GM23338 (cell line): Measurements from ENCODE around the gene IWS1. TPM values are rescaled to one million over a fixed set of nuclear protein-coding genes. Genes with fewer than 3 reads are reported as not detected.

Experiments
- ATAC-seq: fragments of 200-7000 bp; cut with Tn5 transposase; 3 replicates; pipeline ENCODE4 v1.9.1; 2020
- DNase-seq: peaks from one replicate; pipeline ENCODE4 v3.0.0-alpha.2; 2015; ENCODE audit warnings: low spot score
- H2AFZ ChIP-seq: fragments of 200-600 bp; sonication (generic); 2 replicates; pipeline ENCODE4 v1.8.0; 2016; ENCODE audit warnings: antibody characterized with exemption, mild to moderate bottlenecking, moderate library complexity
- H3F3A ChIP-seq: fragments of 200-600 bp; sonication (generic); replicated peaks from 2 replicates; pipeline ENCODE4 v1.8.0; 2017; ENCODE audit warnings: antibody characterized with exemption, mixed run types, low read depth
- H3K27ac ChIP-seq: fragments of 200-600 bp; sonication (generic); 2 replicates; pipeline ENCODE4 v1.6.1; 2016; ENCODE audit warnings: low read depth
- H3K27me3 ChIP-seq: fragments of 200-600 bp; sonication (generic); 2 replicates; pipeline ENCODE4 v1.8.0; 2016; ENCODE audit warnings: mild to moderate bottlenecking, mixed run types, moderate library complexity; ENCODE audit not compliant: insufficient read depth
- H3K36me3 ChIP-seq: fragments of 200-600 bp; sonication (generic); 2 replicates; pipeline ENCODE4 v1.8.0; 2016; ENCODE audit warnings: mild to moderate bottlenecking; ENCODE audit not compliant: insufficient read depth
- H3K4me1 ChIP-seq: fragments of 200-600 bp; sonication (generic); 2 replicates; pipeline ENCODE4 v1.8.0; 2016; ENCODE audit warnings: mild to moderate bottlenecking, moderate library complexity; ENCODE audit not compliant: insufficient read depth
- H3K4me2 ChIP-seq: fragments of 200-600 bp; sonication (generic); 2 replicates; pipeline ENCODE4 v1.7.1; 2017; ENCODE audit warnings: mixed run types
- H3K4me3 ChIP-seq: fragments of 200-600 bp; sonication (generic); 2 replicates; pipeline ENCODE4 v1.6.1; 2016; ENCODE audit warnings: mixed run types
- H3K79me2 ChIP-seq: fragments of 200-600 bp; sonication (generic); replicated peaks from 2 replicates; pipeline ENCODE4 v1.8.0; 2017; ENCODE audit warnings: mild to moderate bottlenecking; ENCODE audit not compliant: insufficient read depth
- H3K9me2 ChIP-seq: fragments of 200-600 bp; sonication (generic); 2 replicates; pipeline ENCODE4 v1.8.0; 2017; ENCODE audit not compliant: insufficient read depth
- H4K20me1 ChIP-seq: fragments of 200-600 bp; sonication (generic); replicated peaks from 2 replicates; pipeline ENCODE4 v1.8.0; 2017; ENCODE audit warnings: mild to moderate bottlenecking; ENCODE audit not compliant: insufficient read depth
- H3K27ac Mint-ChIP-seq: 2 replicates; pipeline ENCODE4 v1.8.0; 2020; ENCODE audit warnings: inconsistent platforms, mild to moderate bottlenecking, moderate library complexity, mixed read lengths
- H3K27me3 Mint-ChIP-seq: 3 replicates; pipeline ENCODE4 v1.8.0; 2022; ENCODE audit warnings: low read depth, mild to moderate bottlenecking, moderate library complexity, mixed read lengths, inconsistent platforms; ENCODE audit not compliant: insufficient read depth, poor library complexity
- H3K36me3 Mint-ChIP-seq: 3 replicates; pipeline ENCODE4 v1.8.0; 2021; ENCODE audit warnings: low read depth, mild to moderate bottlenecking, inconsistent platforms, moderate library complexity, mixed read lengths
- H3K4me1 Mint-ChIP-seq: 3 replicates; pipeline ENCODE4 v1.8.0; 2020; ENCODE audit warnings: mild to moderate bottlenecking, inconsistent platforms, mixed read lengths
- H3K4me3 Mint-ChIP-seq: 3 replicates; pipeline ENCODE4 v1.8.0; 2021; ENCODE audit warnings: moderate library complexity, mild to moderate bottlenecking, inconsistent platforms, mixed read lengths
- H3K9me3 Mint-ChIP-seq: 3 replicates; pipeline ENCODE4 v1.8.0; 2020; ENCODE audit warnings: moderate library complexity, mild to moderate bottlenecking, inconsistent platforms, mixed read lengths
- CREB1 ChIP-seq: fragments of 250-450 bp; sonication (Bioruptor Pico); IDR thresholded peaks from 2 replicates; pipeline ENCODE4 v1.5.0; 2020; ENCODE audit warnings: low read depth, mild to moderate bottlenecking, moderate library complexity
- EZH2 ChIP-seq: fragments of 200-600 bp; sonication (generic); IDR thresholded peaks from one replicate; pipeline ENCODE4 v1.8.0; 2017; ENCODE audit warnings: antibody characterized with exemption, mild to moderate bottlenecking, low read depth; ENCODE audit not compliant: unreplicated experiment
- EZH2phosphoT487 ChIP-seq: fragments of 200-600 bp; sonication (generic); IDR thresholded peaks from one replicate; pipeline ENCODE4 v1.8.1; 2018; ENCODE audit warnings: antibody characterized with exemption; ENCODE audit not compliant: unreplicated experiment
- JUNB ChIP-seq: IDR thresholded peaks from one replicate; pipeline ENCODE4 v1.6.1; 2016; ENCODE audit warnings: antibody characterized with exemption; ENCODE audit not compliant: unreplicated experiment
- NANOG ChIP-seq: IDR thresholded peaks from 2 replicates; pipeline ENCODE4 v1.6.1; 2016; ENCODE audit warnings: antibody characterized with exemption, borderline replicate concordance
- POLR2AphosphoS5 ChIP-seq: IDR thresholded peaks from 2 replicates; pipeline ENCODE4 v1.6.1; 2016; ENCODE audit warnings: antibody characterized with exemption, low read depth
- STAT1 ChIP-seq: IDR thresholded peaks from one replicate; pipeline ENCODE4 v1.6.1; 2016; ENCODE audit warnings: antibody characterized with exemption; ENCODE audit not compliant: unreplicated experiment
- ZNF114 ChIP-seq: fragments of 250-450 bp; sonication (Bioruptor Pico); IDR thresholded peaks from 2 replicates; pipeline ENCODE4 v1.5.0; 2020; ENCODE audit warnings: mild to moderate bottlenecking, moderate library complexity
- ZNF331 ChIP-seq: fragments of 250-450 bp; sonication (Bioruptor Pico); IDR thresholded peaks from 2 replicates; pipeline ENCODE4 v1.5.0; 2020; ENCODE audit warnings: low read depth, mild to moderate bottlenecking, moderate library complexity
- polyA plus RNA-seq: library from polyadenylated mRNA; unstranded; fragments of >200 nt; fragmentation: Nextera tagmentation; extraction: Ambion mirVana; gene quantifications from 2 replicates; pipeline ENCODE4 v1.2.1, GENCODE V29; 2016
- total RNA-seq: library from RNA; depleted of rRNA; stranded (reverse); fragments of >200 nt; shearing (Covaris generic); gene quantifications from 2 replicates; pipeline ENCODE4 v1.2.3, GENCODE V29; 2014
- TF ChIP-seq, protein P1 (sequence below): IDR thresholded peaks from 2 replicates; pipeline ENCODE4 v1.6.1; 2016; ENCODE audit warnings: antibody characterized with exemption
- TF ChIP-seq, protein P2 (sequence below), 2 experiments: fragments of 200-600 bp in 1 of 2; sonication (generic) in 1 of 2; conservative IDR thresholded peaks; 2 replicates each; pipeline versions ENCODE4 v1.5.1 to v1.6.1; 2016 to 2017; ENCODE audit warnings: antibody characterized with exemption in 2 of 2, low read depth in 2 of 2, mild to moderate bottlenecking in 2 of 2, moderate library complexity in 1 of 2
- TF ChIP-seq, protein P3 (sequence below): fragments of 250-450 bp; sonication (Bioruptor Pico); IDR thresholded peaks from 2 replicates; pipeline ENCODE4 v1.5.0; 2020; ENCODE audit warnings: mild to moderate bottlenecking, moderate library complexity
- TF ChIP-seq, protein P4 (sequence below): IDR thresholded peaks from one replicate; pipeline ENCODE4 v1.6.1; 2018; ENCODE audit warnings: antibody characterized with exemption; ENCODE audit not compliant: unreplicated experiment

IWS1 gene
- total and polyA plus RNA-seq, 2 experiments from 2014 or later = 82.8 to 97.2 TPM

DNA sequence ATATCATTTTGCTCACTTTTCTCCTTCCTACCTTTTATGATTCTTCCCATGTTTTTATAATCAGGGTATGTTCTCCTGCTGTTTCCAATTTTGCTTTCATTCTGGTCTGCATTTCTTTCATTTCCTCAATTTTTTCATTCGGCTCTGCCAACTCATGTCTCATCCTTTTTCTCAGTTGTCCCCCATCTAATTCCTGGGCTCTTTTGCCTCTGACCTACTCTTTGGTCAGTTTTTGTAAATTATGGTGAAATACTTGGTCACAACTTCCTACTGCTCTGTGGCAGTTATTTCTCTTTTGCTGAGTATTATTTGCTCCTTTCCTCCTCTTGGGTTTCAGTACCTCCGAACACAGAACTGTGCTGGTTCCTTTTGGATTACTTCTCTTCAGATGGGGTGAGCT lies 36.6 kb upstream of the IWS1 start:
- Histone ChIP-seq H3K4me1 (no peaks in the 10 kb centered on the region; the same call in 1 of the 2 replicates), H3K4me2 (no peak overlapping the region), H4K20me1 (no peaks in the 10 kb centered on the region), H2AFZ (no peak overlapping the region), H3K79me2 (no peaks in the 10 kb centered on the region), H3F3A (no peaks in the 10 kb centered on the region), H3K36me3 (no peaks in the 10 kb centered on the region), H3K9me2 (no peaks in the 10 kb centered on the region), H3K27ac (no peak overlapping the region), H3K4me3 (no peak overlapping the region), H3K27me3 (no peaks in the 10 kb centered on the region)
- Mint-ChIP-seq H3K27ac (no peak overlapping the region), H3K27me3 (peaks cover 4% of the 10 kb centered on the region), H3K9me3 (no peaks in the 10 kb centered on the region; the same call in 2 of the 3 replicates), H3K36me3 (no peaks in the 10 kb centered on the region), H3K4me3 (no peak overlapping the region), H3K4me1 (peaks cover 8% of the 10 kb centered on the region)
- DNase-seq (no peak), ATAC-seq (no peak)
- no peak for TF ChIP-seq ZNF114 (CRISPR knock-in tag)
- no peak for TF ChIP-seq EZH2phosphoT487
- TF ChIP-seq, protein P1, sequence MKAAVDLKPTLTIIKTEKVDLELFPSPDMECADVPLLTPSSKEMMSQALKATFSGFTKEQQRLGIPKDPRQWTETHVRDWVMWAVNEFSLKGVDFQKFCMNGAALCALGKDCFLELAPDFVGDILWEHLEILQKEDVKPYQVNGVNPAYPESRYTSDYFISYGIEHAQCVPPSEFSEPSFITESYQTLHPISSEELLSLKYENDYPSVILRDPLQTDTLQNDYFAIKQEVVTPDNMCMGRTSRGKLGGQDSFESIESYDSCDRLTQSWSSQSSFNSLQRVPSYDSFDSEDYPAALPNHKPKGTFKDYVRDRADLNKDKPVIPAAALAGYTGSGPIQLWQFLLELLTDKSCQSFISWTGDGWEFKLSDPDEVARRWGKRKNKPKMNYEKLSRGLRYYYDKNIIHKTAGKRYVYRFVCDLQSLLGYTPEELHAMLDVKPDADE = no peak
- TF ChIP-seq, protein P2, sequence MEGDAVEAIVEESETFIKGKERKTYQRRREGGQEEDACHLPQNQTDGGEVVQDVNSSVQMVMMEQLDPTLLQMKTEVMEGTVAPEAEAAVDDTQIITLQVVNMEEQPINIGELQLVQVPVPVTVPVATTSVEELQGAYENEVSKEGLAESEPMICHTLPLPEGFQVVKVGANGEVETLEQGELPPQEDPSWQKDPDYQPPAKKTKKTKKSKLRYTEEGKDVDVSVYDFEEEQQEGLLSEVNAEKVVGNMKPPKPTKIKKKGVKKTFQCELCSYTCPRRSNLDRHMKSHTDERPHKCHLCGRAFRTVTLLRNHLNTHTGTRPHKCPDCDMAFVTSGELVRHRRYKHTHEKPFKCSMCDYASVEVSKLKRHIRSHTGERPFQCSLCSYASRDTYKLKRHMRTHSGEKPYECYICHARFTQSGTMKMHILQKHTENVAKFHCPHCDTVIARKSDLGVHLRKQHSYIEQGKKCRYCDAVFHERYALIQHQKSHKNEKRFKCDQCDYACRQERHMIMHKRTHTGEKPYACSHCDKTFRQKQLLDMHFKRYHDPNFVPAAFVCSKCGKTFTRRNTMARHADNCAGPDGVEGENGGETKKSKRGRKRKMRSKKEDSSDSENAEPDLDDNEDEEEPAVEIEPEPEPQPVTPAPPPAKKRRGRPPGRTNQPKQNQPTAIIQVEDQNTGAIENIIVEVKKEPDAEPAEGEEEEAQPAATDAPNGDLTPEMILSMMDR (conservative IDR thresholded peaks at IDR 0.05; ENCODE audit: low read depth in 2 of 2) = no peak
- TF ChIP-seq CREB1 (CRISPR knock-in tag) = no peak
- TF ChIP-seq POLR2AphosphoS5 = no peak
- no peak for TF ChIP-seq ZNF331 (CRISPR knock-in tag)
- no peak for TF ChIP-seq EZH2
- no peak for TF ChIP-seq STAT1
- TF ChIP-seq, protein P3, sequence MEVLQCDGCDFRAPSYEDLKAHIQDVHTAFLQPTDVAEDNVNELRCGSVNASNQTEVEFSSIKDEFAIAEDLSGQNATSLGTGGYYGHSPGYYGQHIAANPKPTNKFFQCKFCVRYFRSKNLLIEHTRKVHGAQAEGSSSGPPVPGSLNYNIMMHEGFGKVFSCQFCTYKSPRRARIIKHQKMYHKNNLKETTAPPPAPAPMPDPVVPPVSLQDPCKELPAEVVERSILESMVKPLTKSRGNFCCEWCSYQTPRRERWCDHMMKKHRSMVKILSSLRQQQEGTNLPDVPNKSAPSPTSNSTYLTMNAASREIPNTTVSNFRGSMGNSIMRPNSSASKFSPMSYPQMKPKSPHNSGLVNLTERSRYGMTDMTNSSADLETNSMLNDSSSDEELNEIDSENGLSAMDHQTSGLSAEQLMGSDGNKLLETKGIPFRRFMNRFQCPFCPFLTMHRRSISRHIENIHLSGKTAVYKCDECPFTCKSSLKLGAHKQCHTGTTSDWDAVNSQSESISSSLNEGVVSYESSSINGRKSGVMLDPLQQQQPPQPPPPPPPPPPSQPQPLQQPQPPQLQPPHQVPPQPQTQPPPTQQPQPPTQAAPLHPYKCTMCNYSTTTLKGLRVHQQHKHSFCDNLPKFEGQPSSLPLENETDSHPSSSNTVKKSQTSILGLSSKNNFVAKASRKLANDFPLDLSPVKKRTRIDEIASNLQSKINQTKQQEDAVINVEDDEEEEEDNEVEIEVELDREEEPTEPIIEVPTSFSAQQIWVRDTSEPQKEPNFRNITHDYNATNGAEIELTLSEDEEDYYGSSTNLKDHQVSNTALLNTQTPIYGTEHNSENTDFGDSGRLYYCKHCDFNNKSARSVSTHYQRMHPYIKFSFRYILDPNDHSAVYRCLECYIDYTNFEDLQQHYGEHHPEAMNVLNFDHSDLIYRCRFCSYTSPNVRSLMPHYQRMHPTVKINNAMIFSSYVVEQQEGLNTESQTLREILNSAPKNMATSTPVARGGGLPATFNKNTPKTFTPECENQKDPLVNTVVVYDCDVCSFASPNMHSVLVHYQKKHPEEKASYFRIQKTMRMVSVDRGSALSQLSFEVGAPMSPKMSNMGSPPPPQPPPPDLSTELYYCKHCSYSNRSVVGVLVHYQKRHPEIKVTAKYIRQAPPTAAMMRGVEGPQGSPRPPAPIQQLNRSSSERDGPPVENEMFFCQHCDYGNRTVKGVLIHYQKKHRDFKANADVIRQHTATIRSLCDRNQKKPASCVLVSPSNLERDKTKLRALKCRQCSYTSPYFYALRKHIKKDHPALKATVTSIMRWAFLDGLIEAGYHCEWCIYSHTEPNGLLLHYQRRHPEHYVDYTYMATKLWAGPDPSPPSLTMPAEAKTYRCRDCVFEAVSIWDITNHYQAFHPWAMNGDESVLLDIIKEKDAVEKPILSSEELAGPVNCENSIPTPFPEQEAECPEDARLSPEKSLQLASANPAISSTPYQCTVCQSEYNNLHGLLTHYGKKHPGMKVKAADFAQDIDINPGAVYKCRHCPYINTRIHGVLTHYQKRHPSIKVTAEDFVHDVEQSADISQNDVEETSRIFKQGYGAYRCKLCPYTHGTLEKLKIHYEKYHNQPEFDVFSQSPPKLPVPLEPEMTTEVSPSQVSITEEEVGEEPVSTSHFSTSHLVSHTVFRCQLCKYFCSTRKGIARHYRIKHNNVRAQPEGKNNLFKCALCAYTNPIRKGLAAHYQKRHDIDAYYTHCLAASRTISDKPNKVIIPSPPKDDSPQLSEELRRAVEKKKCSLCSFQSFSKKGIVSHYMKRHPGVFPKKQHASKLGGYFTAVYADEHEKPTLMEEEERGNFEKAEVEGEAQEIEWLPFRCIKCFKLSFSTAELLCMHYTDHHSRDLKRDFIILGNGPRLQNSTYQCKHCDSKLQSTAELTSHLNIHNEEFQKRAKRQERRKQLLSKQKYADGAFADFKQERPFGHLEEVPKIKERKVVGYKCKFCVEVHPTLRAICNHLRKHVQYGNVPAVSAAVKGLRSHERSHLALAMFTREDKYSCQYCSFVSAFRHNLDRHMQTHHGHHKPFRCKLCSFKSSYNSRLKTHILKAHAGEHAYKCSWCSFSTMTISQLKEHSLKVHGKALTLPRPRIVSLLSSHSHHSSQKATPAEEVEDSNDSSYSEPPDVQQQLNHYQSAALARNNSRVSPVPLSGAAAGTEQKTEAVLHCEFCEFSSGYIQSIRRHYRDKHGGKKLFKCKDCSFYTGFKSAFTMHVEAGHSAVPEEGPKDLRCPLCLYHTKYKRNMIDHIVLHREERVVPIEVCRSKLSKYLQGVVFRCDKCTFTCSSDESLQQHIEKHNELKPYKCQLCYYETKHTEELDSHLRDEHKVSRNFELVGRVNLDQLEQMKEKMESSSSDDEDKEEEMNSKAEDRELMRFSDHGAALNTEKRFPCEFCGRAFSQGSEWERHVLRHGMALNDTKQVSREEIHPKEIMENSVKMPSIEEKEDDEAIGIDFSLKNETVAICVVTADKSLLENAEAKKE (CRISPR knock-in tag) = no peak
- no peak for TF ChIP-seq NANOG
- TF ChIP-seq JUNB = no peak
- TF ChIP-seq, protein P4, sequence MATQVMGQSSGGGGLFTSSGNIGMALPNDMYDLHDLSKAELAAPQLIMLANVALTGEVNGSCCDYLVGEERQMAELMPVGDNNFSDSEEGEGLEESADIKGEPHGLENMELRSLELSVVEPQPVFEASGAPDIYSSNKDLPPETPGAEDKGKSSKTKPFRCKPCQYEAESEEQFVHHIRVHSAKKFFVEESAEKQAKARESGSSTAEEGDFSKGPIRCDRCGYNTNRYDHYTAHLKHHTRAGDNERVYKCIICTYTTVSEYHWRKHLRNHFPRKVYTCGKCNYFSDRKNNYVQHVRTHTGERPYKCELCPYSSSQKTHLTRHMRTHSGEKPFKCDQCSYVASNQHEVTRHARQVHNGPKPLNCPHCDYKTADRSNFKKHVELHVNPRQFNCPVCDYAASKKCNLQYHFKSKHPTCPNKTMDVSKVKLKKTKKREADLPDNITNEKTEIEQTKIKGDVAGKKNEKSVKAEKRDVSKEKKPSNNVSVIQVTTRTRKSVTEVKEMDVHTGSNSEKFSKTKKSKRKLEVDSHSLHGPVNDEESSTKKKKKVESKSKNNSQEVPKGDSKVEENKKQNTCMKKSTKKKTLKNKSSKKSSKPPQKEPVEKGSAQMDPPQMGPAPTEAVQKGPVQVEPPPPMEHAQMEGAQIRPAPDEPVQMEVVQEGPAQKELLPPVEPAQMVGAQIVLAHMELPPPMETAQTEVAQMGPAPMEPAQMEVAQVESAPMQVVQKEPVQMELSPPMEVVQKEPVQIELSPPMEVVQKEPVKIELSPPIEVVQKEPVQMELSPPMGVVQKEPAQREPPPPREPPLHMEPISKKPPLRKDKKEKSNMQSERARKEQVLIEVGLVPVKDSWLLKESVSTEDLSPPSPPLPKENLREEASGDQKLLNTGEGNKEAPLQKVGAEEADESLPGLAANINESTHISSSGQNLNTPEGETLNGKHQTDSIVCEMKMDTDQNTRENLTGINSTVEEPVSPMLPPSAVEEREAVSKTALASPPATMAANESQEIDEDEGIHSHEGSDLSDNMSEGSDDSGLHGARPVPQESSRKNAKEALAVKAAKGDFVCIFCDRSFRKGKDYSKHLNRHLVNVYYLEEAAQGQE = no peak
